ENCODE data around the gene MRPS34. TPM values are rescaled to one million over a fixed set of nuclear protein-coding genes. Genes with fewer than 3 reads are reported as not detected.

MRPS34 gene
- polyA plus RNA-seq, 2 donors, result 62.4 to 115 TPM

DNA sequence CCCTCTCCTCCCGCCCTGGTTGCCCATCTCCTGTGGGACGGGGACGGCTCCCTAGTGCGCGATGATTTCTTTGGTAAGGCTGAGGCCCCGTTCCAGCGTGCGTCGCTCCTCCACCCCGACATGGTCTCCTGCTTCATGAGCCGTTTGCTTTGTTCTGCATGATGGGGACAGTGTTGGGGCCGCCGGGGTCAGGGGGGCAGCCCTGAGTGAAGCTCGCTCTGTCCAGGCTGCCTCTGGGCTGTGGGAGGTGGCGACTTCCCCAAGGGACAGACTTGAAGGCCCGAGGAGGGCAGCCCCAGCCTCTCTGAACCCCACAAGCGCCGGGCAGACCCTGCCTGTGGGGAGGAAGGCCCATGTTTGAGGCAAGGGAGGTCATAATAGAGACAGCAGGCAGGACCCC lies 14.0 kb downstream of the MRPS34 start:
- WGBS, 2 donors, result 93% methylated on average over 18 of the region's 18 CpGs
- peaks cover 0 to 1% of the 10 kb centered on the region in 2 donors for H3K9me3 ChIP-seq (ENCODE audit: control insufficient read depth in 2 of 2, insufficient read depth in 1 of 2, low read depth in 1 of 2, low read length in 1 of 2)
- no peaks in the 10 kb centered on the region for H3K27me3 ChIP-seq (ENCODE audit: control insufficient read depth in 1 of 2, insufficient read depth in 2 of 2, low read length in 2 of 2)
- peaks cover 0 to 1% of the 10 kb centered on the region in 2 donors for H3K4me1 ChIP-seq (ENCODE audit: control insufficient read depth in 2 of 2, insufficient read depth in 2 of 2, low read length in 1 of 2)
- H3K36me3 ChIP-seq (ENCODE audit: control insufficient read depth in 2 of 2, insufficient read depth in 2 of 2, low read length in 1 of 2), result peaks cover 0 to 42% of the 10 kb centered on the region in 2 donors
- H3K27ac ChIP-seq (ENCODE audit: low read depth in 2 of 2, low read length in 1 of 2), result no peak overlapping the region
- H3K4me3 ChIP-seq (ENCODE audit: low read depth in 1 of 2, low read length in 2 of 2), result no peak overlapping the region

DNA sequence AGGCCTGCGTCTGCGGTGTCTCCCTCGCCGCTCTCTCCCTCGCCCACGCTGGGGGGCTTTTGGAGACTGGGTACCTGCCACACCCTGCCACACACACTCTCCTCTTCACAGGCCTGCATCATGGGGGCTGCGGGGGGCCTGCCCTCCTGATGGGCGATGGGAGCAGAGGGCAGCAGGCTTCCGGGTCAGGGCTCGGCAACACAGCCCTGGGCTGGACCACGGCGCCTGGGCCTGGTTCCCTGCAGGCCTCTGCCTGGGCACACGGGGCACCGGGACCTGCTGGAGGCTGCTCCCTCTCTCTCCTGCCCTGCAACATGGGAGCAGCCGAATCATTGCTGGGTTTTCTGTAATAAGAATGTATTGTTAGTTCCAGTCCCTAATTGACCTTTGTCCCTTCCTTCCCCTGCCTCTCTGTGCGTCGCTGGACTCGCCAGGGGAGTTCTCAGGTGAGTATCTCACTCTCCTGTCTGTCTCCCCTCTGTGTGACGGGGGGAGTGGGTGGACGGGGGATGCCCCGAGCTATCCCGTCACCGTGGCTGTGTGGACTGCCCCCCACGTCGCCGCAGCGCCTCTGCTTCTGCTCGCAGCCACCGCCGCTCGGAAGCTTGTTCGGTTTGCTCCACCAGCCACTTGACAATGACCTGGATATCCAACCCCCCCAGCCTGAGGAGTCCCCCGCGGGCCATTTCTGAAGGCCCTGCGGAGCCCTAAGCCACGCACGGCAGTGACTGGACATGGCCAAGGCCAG lies 15.0 kb downstream of the MRPS34 start:
- Histone ChIP-seq H3K36me3 (ENCODE audit: control insufficient read depth in 2 of 2, insufficient read depth in 2 of 2, low read length in 1 of 2) (peaks cover 0 to 38% of the 10 kb centered on the region in 2 donors), H3K4me1 (ENCODE audit: control insufficient read depth in 2 of 2, insufficient read depth in 2 of 2, low read length in 1 of 2) (no peaks in the 10 kb centered on the region), H3K4me3 (ENCODE audit: low read depth in 1 of 2, low read length in 2 of 2) (no peak overlapping the region), H3K27me3 (ENCODE audit: control insufficient read depth in 1 of 2, insufficient read depth in 2 of 2, low read length in 2 of 2) (no peaks in the 10 kb centered on the region), H3K9me3 (ENCODE audit: control insufficient read depth in 2 of 2, insufficient read depth in 1 of 2, low read depth in 1 of 2, low read length in 1 of 2) (peaks cover 0 to 1% of the 10 kb centered on the region in 2 donors), H3K27ac (ENCODE audit: low read depth in 2 of 2, low read length in 1 of 2) (no peak overlapping the region)
- WGBS, 2 donors, result 92 to 94% methylated on average over 37 of the region's 37 CpGs

DNA sequence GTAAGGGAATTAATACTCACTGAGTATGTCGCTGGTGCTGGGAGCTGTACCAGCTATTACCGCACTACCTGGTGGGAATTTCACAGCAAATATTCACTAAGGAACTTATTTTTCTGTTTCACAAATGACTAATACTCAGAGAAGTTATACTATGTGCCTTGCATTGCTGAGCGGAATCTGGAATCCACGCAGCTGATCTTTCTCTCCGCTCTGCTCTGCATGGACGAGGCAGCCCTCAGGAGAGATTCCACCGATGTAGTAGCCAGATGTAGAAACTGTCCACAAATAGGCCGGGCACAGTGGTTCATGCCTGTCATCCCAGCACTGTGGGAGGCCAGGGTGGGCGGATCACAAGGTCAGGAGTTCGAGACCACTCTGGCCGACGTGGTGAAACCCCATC lies 18.7 kb downstream of the MRPS34 start:
- H3K36me3 ChIP-seq (ENCODE audit: control insufficient read depth in 2 of 2, insufficient read depth in 2 of 2, low read length in 1 of 2), result peaks cover 5 to 36% of the 10 kb centered on the region in 2 donors
- no peaks in the 10 kb centered on the region for H3K4me1 ChIP-seq (ENCODE audit: control insufficient read depth in 2 of 2, insufficient read depth in 2 of 2, low read length in 1 of 2)
- WGBS, 2 donors, result 83 to 86% methylated on average over 12 of the region's 12 CpGs
- H3K27me3 ChIP-seq (ENCODE audit: control insufficient read depth in 1 of 2, insufficient read depth in 2 of 2, low read length in 2 of 2), result no peaks in the 10 kb centered on the region
- no peak overlapping the region for H3K4me3 ChIP-seq (ENCODE audit: low read depth in 1 of 2, low read length in 2 of 2)
- no peaks in the 10 kb centered on the region for H3K9me3 ChIP-seq (ENCODE audit: control insufficient read depth in 2 of 2, insufficient read depth in 1 of 2, low read depth in 1 of 2, low read length in 1 of 2)
- peak overlapping the region; percentile 50 to 86 for H3K27ac ChIP-seq (ENCODE audit: low read depth in 2 of 2, low read length in 1 of 2)

DNA sequence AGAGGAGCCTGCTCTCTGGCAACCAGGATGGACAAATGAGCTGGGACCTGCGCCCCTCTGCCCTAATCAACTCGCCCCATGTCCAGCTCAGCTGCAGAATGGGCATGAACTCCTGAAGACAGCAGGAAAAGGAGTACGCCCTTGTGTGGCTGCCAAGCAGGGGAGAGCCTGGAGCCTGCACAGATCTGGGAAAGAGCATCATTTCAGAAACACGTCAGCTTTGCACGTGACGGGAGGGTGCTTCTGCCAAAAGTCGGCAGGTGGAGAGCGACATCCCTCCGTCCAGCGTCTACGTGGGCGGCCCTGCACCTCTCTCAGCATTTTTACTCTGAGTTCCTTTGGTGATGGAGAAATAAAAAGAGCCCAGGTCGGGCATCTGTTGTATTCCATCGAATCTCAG lies 20.1 kb downstream of the MRPS34 start:
- Histone ChIP-seq H3K4me3 (ENCODE audit: low read depth in 1 of 2, low read length in 2 of 2) (no peak overlapping the region), H3K36me3 (ENCODE audit: control insufficient read depth in 2 of 2, insufficient read depth in 2 of 2, low read length in 1 of 2) (peaks cover 15 to 39% of the 10 kb centered on the region in 2 donors), H3K4me1 (ENCODE audit: control insufficient read depth in 2 of 2, insufficient read depth in 2 of 2, low read length in 1 of 2) (no peaks in the 10 kb centered on the region), H3K27ac (ENCODE audit: low read depth in 2 of 2, low read length in 1 of 2) (no peak overlapping the region), H3K27me3 (ENCODE audit: control insufficient read depth in 1 of 2, insufficient read depth in 2 of 2, low read length in 2 of 2) (no peaks in the 10 kb centered on the region), H3K9me3 (ENCODE audit: control insufficient read depth in 2 of 2, insufficient read depth in 1 of 2, low read depth in 1 of 2, low read length in 1 of 2) (no peaks in the 10 kb centered on the region)
- 93 to 94% methylated on average over 14 of the region's 14 CpGs for WGBS, 2 donors

DNA sequence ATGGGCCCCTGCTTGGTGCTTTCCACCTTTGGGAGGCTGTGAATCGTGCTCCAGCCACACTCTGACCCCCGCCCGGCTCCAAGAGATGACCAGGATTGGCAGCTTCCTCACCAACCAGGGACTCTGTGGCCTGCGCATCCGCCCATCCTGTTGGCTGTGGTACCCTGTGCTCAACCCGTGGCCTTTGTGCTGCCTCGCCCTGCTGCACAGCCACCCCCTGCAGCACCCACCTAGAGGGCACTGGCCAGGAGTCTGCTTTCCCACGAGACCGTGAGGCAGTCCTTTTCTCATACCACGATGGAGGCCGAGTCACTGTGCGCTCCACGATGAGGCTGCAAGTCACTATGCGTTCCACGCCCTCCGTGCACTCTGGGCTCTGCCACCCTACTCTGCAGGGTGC lies 21.0 kb downstream of the MRPS34 start:
- Histone ChIP-seq H3K27ac (ENCODE audit: low read depth in 2 of 2, low read length in 1 of 2) (no peak overlapping the region), H3K4me1 (ENCODE audit: control insufficient read depth in 2 of 2, insufficient read depth in 2 of 2, low read length in 1 of 2) (no peaks in the 10 kb centered on the region), H3K9me3 (ENCODE audit: control insufficient read depth in 2 of 2, insufficient read depth in 1 of 2, low read depth in 1 of 2, low read length in 1 of 2) (no peaks in the 10 kb centered on the region), H3K4me3 (ENCODE audit: low read depth in 1 of 2, low read length in 2 of 2) (no peak overlapping the region), H3K36me3 (ENCODE audit: control insufficient read depth in 2 of 2, insufficient read depth in 2 of 2, low read length in 1 of 2) (peaks cover 16 to 42% of the 10 kb centered on the region in 2 donors), H3K27me3 (ENCODE audit: control insufficient read depth in 1 of 2, insufficient read depth in 2 of 2, low read length in 2 of 2) (no peaks in the 10 kb centered on the region)
- 96% methylated on average over 16 of the region's 16 CpGs for WGBS, 2 donors

DNA sequence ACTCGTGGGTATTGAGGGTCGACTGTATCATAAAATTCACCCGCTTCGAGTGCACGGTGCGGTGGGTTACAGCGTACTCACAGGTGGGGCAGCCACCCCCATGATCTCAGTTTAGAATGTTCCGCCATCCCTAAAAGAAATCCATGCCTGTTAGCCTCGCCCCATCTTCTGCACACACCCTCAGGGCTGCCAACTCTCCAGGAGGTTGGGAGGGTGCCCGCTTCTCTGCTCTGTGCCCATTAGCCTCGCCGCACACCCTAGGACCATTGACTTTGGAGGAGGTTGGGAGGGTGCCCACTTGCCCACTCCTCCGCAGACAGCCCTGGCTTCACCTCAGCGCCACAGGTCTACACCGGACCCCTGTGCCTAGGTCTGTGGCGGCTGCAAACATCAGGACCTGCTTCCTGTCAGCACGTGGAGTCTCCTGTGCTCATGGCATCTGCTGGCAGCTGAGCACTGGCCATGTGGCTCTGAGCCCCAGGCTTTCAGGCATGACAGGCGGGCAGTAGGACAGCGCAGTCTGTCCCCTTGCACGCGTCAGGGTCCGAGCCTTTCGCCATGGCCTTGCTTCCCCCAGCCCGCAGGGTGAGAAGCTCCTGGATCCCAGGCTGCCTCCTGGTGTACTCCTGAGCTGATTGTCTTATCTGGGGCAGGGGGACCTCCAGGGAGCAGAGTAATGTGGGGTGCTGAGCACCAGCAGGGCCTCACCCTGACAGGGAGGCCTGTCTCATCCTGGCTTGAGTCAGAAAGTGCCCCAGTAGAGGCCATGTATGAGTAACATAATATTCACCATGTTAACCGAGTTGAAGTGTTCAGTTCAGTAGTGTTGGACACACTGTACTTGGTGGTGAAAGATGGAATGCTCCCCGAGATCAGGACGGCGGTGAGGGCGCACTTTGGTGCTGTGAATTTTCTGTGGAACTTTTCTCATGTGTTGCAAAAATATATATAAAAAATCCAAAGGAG lies 23.5 kb downstream of the MRPS34 start:
- H3K9me3 ChIP-seq (ENCODE audit: control insufficient read depth in 2 of 2, insufficient read depth in 1 of 2, low read depth in 1 of 2, low read length in 1 of 2), result no peaks in the 10 kb centered on the region
- peaks cover 16 to 48% of the 10 kb centered on the region in 2 donors for H3K36me3 ChIP-seq (ENCODE audit: control insufficient read depth in 2 of 2, insufficient read depth in 2 of 2, low read length in 1 of 2)
- H3K27me3 ChIP-seq (ENCODE audit: control insufficient read depth in 1 of 2, insufficient read depth in 2 of 2, low read length in 2 of 2), result no peaks in the 10 kb centered on the region
- WGBS, 2 donors, result 94 to 96% methylated on average over 28 to 29 of the region's 29 CpGs
- no peaks in the 10 kb centered on the region for H3K4me1 ChIP-seq (ENCODE audit: control insufficient read depth in 2 of 2, insufficient read depth in 2 of 2, low read length in 1 of 2)
- H3K4me3 ChIP-seq (ENCODE audit: low read depth in 1 of 2, low read length in 2 of 2), result no peak overlapping the region
- no peak overlapping the region for H3K27ac ChIP-seq (ENCODE audit: low read depth in 2 of 2, low read length in 1 of 2)

DNA sequence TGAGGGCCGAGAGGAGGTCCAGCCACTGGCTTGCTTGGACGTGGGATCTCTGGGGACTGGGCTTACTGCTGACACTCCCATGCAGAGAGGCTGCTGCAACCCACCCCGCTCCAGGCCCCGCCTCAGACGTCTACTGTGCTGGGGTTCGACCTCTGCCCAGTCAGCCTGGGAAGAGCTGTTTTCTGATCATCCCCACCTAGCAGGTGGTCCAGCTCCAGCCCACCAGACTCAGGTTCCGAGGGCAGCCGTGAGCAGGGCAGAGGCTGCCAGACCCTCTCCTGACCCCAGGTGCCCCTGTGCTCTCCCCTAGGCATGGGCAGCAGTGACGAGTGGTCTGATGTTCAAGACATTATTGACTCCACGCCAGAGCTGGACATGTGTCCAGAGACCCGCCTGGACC lies 25.0 kb downstream of the MRPS34 start:
- Histone ChIP-seq H3K27ac (ENCODE audit: low read depth in 2 of 2, low read length in 1 of 2) (no peak overlapping the region), H3K36me3 (ENCODE audit: control insufficient read depth in 2 of 2, insufficient read depth in 2 of 2, low read length in 1 of 2) (peaks cover 16 to 62% of the 10 kb centered on the region in 2 donors), H3K4me1 (ENCODE audit: control insufficient read depth in 2 of 2, insufficient read depth in 2 of 2, low read length in 1 of 2) (no peaks in the 10 kb centered on the region), H3K9me3 (ENCODE audit: control insufficient read depth in 2 of 2, insufficient read depth in 1 of 2, low read depth in 1 of 2, low read length in 1 of 2) (no peaks in the 10 kb centered on the region), H3K4me3 (ENCODE audit: low read depth in 1 of 2, low read length in 2 of 2) (no peak overlapping the region), H3K27me3 (ENCODE audit: control insufficient read depth in 1 of 2, insufficient read depth in 2 of 2, low read length in 2 of 2) (no peaks in the 10 kb centered on the region)
- 89 to 90% methylated on average over 11 of the region's 11 CpGs for WGBS, 2 donors

DNA sequence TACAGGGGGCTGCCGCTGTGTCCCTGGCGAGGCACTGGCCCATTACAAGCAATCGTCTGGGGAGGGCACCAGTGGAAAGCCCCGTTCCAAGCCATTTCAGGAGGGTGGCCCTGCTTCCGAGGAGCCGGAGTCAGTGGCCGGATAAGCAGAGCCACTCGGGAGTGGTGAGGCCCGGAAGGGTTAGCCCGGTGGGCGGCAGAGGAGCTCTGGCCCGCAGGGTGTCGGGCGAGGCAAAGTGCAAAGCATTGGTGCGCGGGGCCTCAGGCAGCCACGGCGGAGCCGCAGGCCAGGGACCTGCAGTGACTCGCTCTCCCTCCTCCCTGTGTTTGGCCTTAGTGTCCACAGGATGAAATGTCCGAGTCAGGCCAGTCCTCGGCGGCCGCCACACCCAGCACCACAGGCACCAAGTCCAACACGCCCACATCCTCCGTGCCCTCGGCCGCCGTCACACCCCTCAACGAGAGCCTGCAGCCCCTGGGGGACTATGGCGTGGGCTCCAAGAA lies 26.2 kb downstream of the MRPS34 start:
- peaks cover 14 to 56% of the 10 kb centered on the region in 2 donors for H3K36me3 ChIP-seq (ENCODE audit: control insufficient read depth in 2 of 2, insufficient read depth in 2 of 2, low read length in 1 of 2)
- H3K4me1 ChIP-seq (ENCODE audit: control insufficient read depth in 2 of 2, insufficient read depth in 2 of 2, low read length in 1 of 2), result no peaks in the 10 kb centered on the region
- H3K4me3 ChIP-seq (ENCODE audit: low read depth in 1 of 2, low read length in 2 of 2), result no peak overlapping the region
- no peaks in the 10 kb centered on the region for H3K9me3 ChIP-seq (ENCODE audit: control insufficient read depth in 2 of 2, insufficient read depth in 1 of 2, low read depth in 1 of 2, low read length in 1 of 2)
- WGBS, 2 donors, result 89 to 91% methylated on average over 29 to 31 of the region's 31 CpGs
- no peaks in the 10 kb centered on the region for H3K27me3 ChIP-seq (ENCODE audit: control insufficient read depth in 1 of 2, insufficient read depth in 2 of 2, low read length in 2 of 2)
- H3K27ac ChIP-seq (ENCODE audit: low read depth in 2 of 2, low read length in 1 of 2), result no peak overlapping the region

DNA sequence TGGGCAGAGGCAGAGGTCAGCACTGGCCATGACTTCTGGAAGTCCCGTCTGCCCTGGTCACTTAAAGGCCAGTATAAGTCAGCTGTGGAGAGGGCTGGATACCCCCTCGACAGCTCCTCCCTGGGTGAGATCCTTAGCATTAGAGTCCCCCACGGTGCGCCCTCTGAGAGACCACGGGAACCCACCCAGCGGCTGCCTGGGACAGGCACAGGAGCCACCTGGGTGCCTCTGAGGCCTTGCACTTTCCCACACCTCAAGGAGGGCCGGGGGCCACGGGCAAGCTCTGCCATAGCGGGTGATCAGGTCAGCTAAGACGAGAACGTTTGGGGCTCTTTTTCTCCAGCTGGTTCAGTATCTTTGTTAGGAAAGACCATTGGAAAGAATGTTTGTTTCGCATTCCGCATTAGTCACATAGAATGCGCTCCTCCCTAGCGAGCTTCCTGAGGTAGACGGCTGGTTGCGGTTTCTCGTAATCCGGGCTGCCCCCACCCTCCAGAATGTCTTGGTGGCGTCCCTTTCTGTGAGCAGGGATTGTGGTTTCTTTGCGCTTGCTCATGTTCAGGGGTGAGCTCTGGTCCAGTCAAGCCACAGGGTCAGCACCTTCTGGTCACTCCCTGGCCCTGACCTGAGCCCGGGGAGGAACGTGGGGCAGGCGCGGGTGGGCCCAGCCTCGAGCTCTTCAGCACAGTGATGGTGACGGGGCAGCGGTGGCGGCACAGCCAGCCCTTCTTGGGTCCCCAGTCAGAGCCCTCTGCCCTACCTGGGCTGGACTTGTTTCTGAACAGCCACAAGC lies 26.8 kb downstream of the MRPS34 start:
- Histone ChIP-seq H3K36me3 (ENCODE audit: control insufficient read depth in 2 of 2, insufficient read depth in 2 of 2, low read length in 1 of 2) (peaks cover 11 to 59% of the 10 kb centered on the region in 2 donors), H3K27me3 (ENCODE audit: control insufficient read depth in 1 of 2, insufficient read depth in 2 of 2, low read length in 2 of 2) (no peaks in the 10 kb centered on the region), H3K27ac (ENCODE audit: low read depth in 2 of 2, low read length in 1 of 2) (no peak overlapping the region), H3K4me3 (ENCODE audit: low read depth in 1 of 2, low read length in 2 of 2) (no peak overlapping the region), H3K9me3 (ENCODE audit: control insufficient read depth in 2 of 2, insufficient read depth in 1 of 2, low read depth in 1 of 2, low read length in 1 of 2) (no peaks in the 10 kb centered on the region), H3K4me1 (ENCODE audit: control insufficient read depth in 2 of 2, insufficient read depth in 2 of 2, low read length in 1 of 2) (no peaks in the 10 kb centered on the region)
- WGBS, 2 donors, result 94 to 96% methylated on average over 28 to 29 of the region's 29 CpGs
